ENCODE measurements around the gene LMF1. TPM values are rescaled to one million over a fixed set of nuclear protein-coding genes. Genes with fewer than 3 reads are reported as not detected.
"Not testable (repeated sequence)": the region's sequence is repeated elsewhere in the genome, so short reads cannot be mapped to it uniquely, and the experiment has no call there.

The LMF1 gene
- total RNA-seq, 2 donors from 2014 or later: 47.1 to 49.3 TPM

DNA sequence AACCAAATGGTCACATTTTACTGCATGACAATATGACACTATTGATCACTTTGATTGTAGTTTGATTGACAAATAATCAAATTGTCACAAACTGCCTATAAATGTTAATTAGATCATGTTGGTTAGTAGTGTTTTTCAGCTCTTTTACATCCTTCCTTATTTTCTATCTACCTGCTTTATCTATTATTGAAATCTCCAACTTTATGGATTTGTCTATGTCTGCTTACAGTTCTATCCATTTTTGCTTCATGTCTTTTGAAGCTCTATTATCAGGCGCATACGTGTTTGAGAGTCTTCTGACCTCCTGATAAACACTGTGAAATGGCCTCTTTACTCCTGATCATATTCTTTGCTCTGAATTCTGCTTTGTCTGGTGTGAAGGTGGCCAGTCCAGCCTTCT lies 87.0 kb downstream of the LMF1 start:
- Histone ChIP-seq H3K4me3 (no peak overlapping the region), H3K27me3 (replicated peaks; ENCODE audit: insufficient read depth) (no peaks in the 10 kb centered on the region), H3K4me1 (ENCODE audit: control insufficient read depth in 1 of 2, low read depth in 2 of 2) (no peaks in the 10 kb centered on the region), H3K27ac (no peak overlapping the region), H3K36me3 (no peaks in the 10 kb centered on the region), H3K9me3 (peaks cover 6% of the 10 kb centered on the region)
- TF ChIP-seq, protein P1, sequence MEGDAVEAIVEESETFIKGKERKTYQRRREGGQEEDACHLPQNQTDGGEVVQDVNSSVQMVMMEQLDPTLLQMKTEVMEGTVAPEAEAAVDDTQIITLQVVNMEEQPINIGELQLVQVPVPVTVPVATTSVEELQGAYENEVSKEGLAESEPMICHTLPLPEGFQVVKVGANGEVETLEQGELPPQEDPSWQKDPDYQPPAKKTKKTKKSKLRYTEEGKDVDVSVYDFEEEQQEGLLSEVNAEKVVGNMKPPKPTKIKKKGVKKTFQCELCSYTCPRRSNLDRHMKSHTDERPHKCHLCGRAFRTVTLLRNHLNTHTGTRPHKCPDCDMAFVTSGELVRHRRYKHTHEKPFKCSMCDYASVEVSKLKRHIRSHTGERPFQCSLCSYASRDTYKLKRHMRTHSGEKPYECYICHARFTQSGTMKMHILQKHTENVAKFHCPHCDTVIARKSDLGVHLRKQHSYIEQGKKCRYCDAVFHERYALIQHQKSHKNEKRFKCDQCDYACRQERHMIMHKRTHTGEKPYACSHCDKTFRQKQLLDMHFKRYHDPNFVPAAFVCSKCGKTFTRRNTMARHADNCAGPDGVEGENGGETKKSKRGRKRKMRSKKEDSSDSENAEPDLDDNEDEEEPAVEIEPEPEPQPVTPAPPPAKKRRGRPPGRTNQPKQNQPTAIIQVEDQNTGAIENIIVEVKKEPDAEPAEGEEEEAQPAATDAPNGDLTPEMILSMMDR (IDR thresholded peaks at IDR 0.05): no peak
- DNase-seq (ENCODE audit: low spot score) (no peak), ATAC-seq (ENCODE audit: insufficient number of reproducible peaks, low FRiP score, low read depth) (no peak)

- DNase-seq (ENCODE audit: low spot score): no peak
- H3K4me3 ChIP-seq: no peak overlapping the region
- no peaks in the 10 kb centered on the region for H3K4me1 ChIP-seq (ENCODE audit: control insufficient read depth in 1 of 2, low read depth in 2 of 2)
- H3K27me3 ChIP-seq (replicated peaks; ENCODE audit: insufficient read depth): no peaks in the 10 kb centered on the region
- TF ChIP-seq, protein P1 (IDR thresholded peaks at IDR 0.05): no peak
- ATAC-seq (ENCODE audit: insufficient number of reproducible peaks, low FRiP score, low read depth): no peak
- H3K9me3 ChIP-seq: peaks cover 6% of the 10 kb centered on the region
- H3K27ac ChIP-seq: no peak overlapping the region
- H3K36me3 ChIP-seq: no peaks in the 10 kb centered on the region
These were observed 87.4 kb downstream of the LMF1 start for GRCh38 chr16:883340-883739.

GRCh38 chr16:882671-883070 lies 88.1 kb downstream of the LMF1 start:
- not testable (repeated sequence) for H3K27me3 ChIP-seq (replicated peaks; ENCODE audit: insufficient read depth); H3K27ac ChIP-seq; H3K9me3 ChIP-seq; H3K4me3 ChIP-seq; H3K36me3 ChIP-seq; DNase-seq (ENCODE audit: low spot score); ATAC-seq (ENCODE audit: insufficient number of reproducible peaks, low FRiP score, low read depth); H3K4me1 ChIP-seq (ENCODE audit: control insufficient read depth in 1 of 2, low read depth in 2 of 2)

GRCh38 chr16:882256-882655 lies 88.5 kb downstream of the LMF1 start:
- DNase-seq (ENCODE audit: low spot score) (no peak), ATAC-seq (ENCODE audit: insufficient number of reproducible peaks, low FRiP score, low read depth) (no peak)
- TF ChIP-seq, protein P1 (IDR thresholded peaks at IDR 0.05): no peak
- Histone ChIP-seq H3K9me3 (peaks cover 6% of the 10 kb centered on the region), H3K4me3 (no peak overlapping the region), H3K4me1 (ENCODE audit: control insufficient read depth in 1 of 2, low read depth in 2 of 2) (no peaks in the 10 kb centered on the region), H3K27ac (no peak overlapping the region), H3K36me3 (no peaks in the 10 kb centered on the region), H3K27me3 (replicated peaks; ENCODE audit: insufficient read depth) (no peaks in the 10 kb centered on the region)

- DNase-seq (ENCODE audit: low spot score): no peak
- Histone ChIP-seq H3K4me1 (ENCODE audit: control insufficient read depth in 1 of 2, low read depth in 2 of 2) (no peaks in the 10 kb centered on the region), H3K4me3 (no peak overlapping the region), H3K27me3 (replicated peaks; ENCODE audit: insufficient read depth) (no peaks in the 10 kb centered on the region), H3K36me3 (no peaks in the 10 kb centered on the region), H3K9me3 (peaks cover 6% of the 10 kb centered on the region), H3K27ac (no peak overlapping the region)
- no peak for ATAC-seq (ENCODE audit: insufficient number of reproducible peaks, low FRiP score, low read depth)
- TF ChIP-seq, protein P1 (IDR thresholded peaks at IDR 0.05): no peak
These were observed 89.3 kb downstream of the LMF1 start for GRCh38 chr16:881219-882097.
